CD4-positive, alpha-beta T cell treated with Interleukin-4 for 4 hours (primary cell): ENCODE measurements around the gene DHRS13.
A peak's percentile ranks its signal among the peaks of the same experiment; 100 is the strongest.

Experiments used
- DNase-seq: peaks from one replicate; pipeline ENCODE4 v3.0.0-alpha.2; 2020

The DHRS13 gene

GRCh38 chr17:28901866-28902818 lies 737 bp downstream of the DHRS13 start:
- peak; percentile 43 for DNase-seq

GRCh38 chr17:28900986-28901726 lies 1.7 kb downstream of the DHRS13 start:
- DNase-seq, result no peak

DNA sequence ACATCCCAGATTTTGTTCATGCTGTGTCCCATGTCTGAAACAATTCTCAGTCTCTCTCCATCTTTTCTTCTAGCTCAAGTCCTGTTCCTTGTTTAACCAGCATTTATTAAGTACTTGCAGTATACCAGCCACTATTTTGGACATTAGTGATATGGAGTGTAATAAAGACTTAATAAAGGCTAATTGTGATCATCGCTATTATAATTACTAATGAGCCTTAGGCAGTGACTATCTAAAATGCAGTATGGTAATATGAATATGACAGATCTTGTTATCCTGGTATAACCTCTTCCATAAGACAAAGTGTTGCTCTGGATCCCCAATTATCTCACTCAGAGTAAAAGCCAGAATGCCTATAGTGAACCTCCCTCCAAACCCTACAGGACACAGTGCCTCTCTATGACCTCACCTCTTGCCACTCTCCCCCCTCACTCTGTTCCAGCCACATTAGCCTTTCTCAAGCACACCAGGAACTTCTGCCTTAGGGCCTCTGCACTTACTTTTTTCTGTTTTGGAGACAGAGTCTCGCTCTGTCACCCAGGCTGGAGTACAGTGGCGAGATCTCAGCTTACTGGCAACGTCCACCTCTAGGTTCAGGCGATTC lies 3.6 kb downstream of the DHRS13 start:
- DNase-seq, result no peak

GRCh38 chr17:28898527-28898955 lies 4.3 kb downstream of the DHRS13 start:
- no peak for DNase-seq

- peak; percentile 42 for DNase-seq
Observed at GRCh38 chr17:28897769-28898526, 4.9 kb downstream of the DHRS13 start.

DNA sequence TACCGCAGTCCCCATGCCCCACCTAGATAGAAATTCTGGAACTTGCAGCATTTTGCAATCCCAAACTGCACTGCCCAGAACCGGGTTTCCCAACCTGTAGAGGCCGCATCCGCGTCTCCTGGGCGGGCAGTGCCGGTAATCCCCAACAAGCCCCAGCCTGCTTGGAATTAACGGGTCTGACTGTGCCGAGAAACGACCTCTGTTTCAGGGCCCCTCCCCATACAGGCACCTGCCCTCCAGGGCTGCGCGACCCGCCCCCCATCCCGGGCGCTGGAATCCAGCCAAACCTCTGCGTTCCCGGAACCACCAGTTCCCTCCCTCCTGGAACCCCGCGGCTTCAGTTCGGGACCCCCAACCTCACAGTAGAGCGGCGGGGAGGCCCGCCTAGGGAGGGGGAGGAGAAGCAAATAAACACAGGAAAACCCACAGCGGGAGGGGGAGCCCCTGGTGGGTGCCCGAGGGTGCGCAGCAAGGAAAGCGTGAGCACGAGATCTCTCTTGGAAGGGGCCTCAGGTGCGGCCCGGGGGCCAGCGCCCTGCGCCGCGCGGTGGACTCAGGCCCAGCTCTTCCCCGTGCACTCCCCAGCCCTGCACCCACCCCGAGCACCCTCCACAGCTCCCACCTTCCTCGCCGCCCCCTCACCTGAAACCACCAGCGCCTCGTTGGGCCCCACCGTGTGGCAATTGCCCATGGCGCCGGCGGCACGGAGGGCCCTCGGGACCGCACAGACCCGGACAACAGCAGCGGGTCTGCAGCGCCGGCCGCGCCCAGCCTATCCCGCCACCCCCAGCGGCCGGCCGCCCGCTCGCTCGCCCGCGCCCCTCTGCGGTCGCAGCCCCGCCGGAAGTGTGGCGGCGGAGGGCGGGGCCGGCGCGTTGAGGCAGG lies 5.8 kb downstream of the DHRS13 start, which contains the start of gene FLOT2:
TSS of gene FLOT2 (minus strand) at position 850 of the 885 bp plus-strand sequence. CDS start at position 691, 159 bp downstream.
- peak; percentile 66 for DNase-seq

- DNase-seq, result no peak
Observed at GRCh38 chr17:28896491-28896883, 6.4 kb downstream of the DHRS13 start.

DNA sequence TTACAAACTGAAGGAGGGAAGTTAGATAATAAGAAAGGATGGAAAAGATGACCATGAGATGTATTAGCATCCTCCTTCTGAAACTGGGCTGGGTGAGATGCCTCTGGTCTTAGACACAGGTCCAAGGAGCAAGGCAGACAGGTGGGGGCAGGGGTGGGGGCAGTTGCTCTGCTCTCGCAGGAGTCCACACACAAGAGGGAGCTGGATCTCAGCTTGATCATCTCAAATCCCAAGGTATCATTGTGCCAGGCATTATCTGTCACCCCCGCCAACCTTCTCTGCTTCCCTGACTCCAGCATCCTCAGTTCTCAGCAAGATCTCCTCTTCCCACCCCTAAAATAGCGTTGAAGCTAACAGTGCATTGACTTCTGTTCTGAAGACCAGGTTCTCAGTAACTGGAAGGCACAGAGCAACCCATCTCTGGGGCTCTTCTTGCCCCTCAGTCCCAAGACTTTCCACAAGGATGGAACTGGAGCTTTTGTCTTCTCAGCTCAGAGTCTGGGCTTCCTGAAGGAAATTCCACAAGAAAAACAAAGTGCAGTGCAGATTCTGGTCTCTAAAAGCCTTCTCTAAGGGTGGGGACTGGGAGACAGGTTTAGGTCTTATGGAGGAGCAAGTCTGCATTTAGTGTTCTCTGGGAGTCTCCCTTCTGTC lies 7.0 kb downstream of the DHRS13 start:
- DNase-seq, result no peak

- DNase-seq, result peak; percentile 15
Observed at GRCh38 chr17:28893248-28894183, 9.4 kb downstream of the DHRS13 start.

- DNase-seq, result no peak
Observed at GRCh38 chr17:28892024-28892423, 10.9 kb downstream of the DHRS13 start.

GRCh38 chr17:28891201-28891600 lies 11.7 kb downstream of the DHRS13 start:
- no peak for DNase-seq

DNA sequence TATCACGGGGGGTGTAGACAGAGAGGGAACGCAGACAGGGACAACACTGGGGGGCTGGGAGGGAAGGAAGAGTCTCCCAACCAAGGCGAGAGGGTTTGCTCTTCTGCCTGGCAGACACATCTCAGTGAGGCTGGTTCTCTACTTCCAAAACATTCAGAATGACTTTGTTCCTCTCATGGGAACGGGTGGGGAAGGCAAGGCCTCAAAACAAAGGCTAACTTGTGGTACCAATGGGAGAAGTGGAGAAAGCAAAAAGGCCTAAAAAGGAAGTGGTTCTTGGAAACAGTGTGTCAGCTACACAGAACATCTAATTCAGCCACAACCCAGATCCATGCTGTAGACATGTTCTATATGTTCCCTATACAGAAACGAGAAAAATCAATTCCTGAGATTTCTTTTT lies 12.9 kb downstream of the DHRS13 start:
- DNase-seq, result no peak

DNA sequence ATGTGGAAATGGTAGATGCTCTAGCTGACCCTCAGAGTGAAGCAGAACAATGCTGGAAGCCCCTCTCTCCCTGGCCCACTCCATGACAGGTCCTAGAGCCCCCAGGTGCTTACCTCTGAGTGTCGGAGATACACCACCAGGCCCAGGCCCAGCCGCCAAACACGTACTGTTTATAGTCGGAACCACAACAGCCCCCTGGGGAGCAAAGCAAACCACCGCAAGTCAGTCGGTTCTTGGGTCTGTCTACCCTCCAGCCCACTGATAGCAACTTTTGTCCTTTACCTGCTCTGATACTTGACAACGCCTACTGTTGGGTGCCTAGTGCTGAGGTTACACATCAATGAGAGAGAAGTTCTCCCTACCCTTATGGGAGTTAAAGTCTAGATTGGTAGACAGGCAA lies 14.0 kb downstream of the DHRS13 start:
- no peak for DNase-seq

DNA sequence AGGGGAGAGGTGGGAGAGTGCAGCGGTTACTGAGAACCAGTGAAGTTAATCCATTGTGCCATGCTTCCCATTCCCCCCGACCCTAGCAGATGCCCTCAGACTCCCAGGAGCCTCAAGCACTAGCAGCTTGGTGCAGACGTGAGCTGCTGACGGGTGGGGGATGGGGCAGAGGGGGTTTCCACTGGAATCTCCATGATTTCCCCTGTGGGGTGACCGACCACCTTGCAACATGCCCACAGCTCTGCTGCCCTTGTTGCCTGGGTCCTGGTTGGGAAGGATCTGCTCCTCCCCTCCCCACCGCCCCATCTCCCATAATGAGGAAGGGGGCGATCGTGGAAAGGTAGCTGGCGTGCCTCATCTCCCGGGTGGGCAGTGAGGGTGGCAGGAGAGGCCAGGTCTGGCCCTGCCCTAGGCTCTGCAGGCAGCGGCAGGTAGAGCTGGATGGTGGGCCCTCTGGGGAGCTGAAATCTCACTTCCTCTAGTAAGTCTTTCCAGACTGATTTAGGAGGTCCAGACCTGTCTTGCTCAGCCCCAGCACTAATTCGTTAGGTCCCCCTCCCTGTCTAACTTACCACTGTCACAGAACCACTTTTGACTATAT lies 14.9 kb downstream of the DHRS13 start:
- DNase-seq, result no peak

GRCh38 chr17:28885951-28886350 lies 16.9 kb downstream of the DHRS13 start:
- no peak for DNase-seq

DNA sequence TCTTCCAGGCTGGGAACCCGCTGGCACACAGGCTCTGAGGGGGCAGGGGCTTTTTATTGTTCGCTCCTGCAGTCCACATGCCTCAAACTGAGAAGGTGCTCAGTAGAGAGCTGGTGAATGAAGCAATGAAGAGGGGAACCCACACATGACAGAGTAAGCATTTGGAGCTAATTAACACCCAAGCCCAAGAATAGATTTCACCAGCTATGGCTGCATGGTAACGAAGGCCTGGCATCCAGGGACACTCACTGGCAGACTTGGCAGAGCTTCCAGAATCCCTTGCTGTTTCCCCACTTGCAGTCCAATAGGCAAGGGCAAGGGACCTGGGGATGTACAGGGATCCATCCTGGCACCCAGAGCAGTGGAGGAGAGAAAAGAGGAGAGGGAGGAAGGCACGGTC lies 17.5 kb downstream of the DHRS13 start:
- DNase-seq, result no peak

GRCh38 chr17:28883967-28884702 lies 18.7 kb downstream of the DHRS13 start:
- DNase-seq, result no peak

DNA sequence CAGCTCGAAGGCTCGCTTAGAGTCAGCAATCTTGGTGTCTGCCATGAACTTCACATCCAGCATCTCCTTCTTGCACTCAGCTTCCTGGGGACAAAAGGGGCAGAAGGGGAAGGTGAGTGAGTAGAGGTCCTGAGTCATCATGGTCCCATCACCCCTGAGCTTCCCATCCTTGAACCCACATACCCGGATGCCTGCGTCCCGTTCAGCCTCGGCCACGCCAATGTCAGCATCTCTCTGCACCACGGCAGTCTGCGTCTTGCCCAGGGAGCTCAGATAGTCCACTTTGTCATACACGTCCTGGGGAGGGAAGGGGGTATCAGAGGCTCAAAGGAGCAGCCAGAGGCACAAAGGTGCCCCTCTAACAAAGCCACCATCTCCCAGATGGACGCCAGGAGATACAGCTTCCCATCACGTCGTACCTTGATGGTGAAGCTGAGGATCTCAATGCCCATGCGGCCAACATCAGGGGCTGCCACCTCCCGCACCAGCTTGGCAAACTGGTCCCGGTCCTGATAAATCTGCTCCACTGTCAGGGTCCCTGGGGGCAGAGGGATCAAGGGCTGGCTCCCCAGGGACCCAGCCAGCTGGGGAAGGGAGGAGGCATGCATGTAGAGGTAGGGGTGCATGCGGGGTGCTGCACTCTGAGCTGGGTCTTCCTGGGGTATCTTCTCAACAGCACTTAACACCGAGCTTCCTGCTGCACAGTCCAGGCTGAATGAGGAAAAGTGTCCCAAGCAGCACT lies 20.6 kb downstream of the DHRS13 start:
- DNase-seq, result no peak
